ENCODE results near the gene OR14A16.

The OR14A16 gene

GRCh38 chr1:247857069-247857984, 33.4 kb upstream of the OR14A16 start, which contains the start of gene TRIM58:
TRIM58 (plus strand) TSS chr1:247857187; CDS start chr1:247857247, 60 bp downstream.
- Mint-ChIP-seq H3K4me3 (peak within 1 kb of the TSS; percentile 76 to 77 (median 77)), H3K27ac (no peak within 1 kb of the TSS), H3K36me3 (ENCODE audit: low read depth) (no peaks in the 10 kb centered on the region), H3K27me3 (ENCODE audit: low read depth) (peaks cover 38% of the 10 kb centered on the region), H3K9me3 (peaks cover 17% of the 10 kb centered on the region), H3K4me1 (no peaks in the 10 kb centered on the region)
- TF ChIP-seq, protein P1, sequence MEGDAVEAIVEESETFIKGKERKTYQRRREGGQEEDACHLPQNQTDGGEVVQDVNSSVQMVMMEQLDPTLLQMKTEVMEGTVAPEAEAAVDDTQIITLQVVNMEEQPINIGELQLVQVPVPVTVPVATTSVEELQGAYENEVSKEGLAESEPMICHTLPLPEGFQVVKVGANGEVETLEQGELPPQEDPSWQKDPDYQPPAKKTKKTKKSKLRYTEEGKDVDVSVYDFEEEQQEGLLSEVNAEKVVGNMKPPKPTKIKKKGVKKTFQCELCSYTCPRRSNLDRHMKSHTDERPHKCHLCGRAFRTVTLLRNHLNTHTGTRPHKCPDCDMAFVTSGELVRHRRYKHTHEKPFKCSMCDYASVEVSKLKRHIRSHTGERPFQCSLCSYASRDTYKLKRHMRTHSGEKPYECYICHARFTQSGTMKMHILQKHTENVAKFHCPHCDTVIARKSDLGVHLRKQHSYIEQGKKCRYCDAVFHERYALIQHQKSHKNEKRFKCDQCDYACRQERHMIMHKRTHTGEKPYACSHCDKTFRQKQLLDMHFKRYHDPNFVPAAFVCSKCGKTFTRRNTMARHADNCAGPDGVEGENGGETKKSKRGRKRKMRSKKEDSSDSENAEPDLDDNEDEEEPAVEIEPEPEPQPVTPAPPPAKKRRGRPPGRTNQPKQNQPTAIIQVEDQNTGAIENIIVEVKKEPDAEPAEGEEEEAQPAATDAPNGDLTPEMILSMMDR (IDR thresholded peaks at IDR 0.05; ENCODE audit: unreplicated experiment in 3 of 3) = no peak

DNA sequence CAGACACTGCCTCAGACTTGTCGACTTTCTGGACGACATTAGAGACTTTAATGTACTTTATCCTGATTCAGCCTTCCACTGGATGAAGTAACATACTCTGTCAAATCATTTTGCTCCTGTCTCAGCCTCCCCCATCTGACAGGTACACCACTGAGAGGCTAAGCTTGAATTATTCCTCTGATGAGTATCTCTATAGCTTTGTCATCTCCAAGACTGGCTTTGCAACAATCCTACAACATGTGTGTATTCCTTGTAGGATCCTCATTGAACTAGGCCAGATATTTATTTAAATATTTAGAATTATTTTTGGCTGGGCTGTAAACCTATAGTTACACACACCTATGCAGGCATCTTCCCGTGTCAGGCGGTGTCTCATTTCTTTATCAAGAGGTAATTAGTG, 32.0 kb upstream of the OR14A16 start:
- Mint-ChIP-seq H3K9me3 (peaks cover 19% of the 10 kb centered on the region), H3K4me1 (no peaks in the 10 kb centered on the region), H3K36me3 (ENCODE audit: low read depth) (no peaks in the 10 kb centered on the region), H3K4me3 (peak overlapping the region; percentile 43 to 77 (median 58)), H3K27ac (no peak overlapping the region), H3K27me3 (ENCODE audit: low read depth) (peaks cover 38% of the 10 kb centered on the region)
- TF ChIP-seq, protein P1 (IDR thresholded peaks at IDR 0.05; ENCODE audit: unreplicated experiment in 3 of 3) = no peak

- TF ChIP-seq, protein P1 (IDR thresholded peaks at IDR 0.05; ENCODE audit: unreplicated experiment in 3 of 3) = no peak
- Mint-ChIP-seq H3K36me3 (ENCODE audit: low read depth) (no peaks in the 10 kb centered on the region), H3K27me3 (ENCODE audit: low read depth) (peaks cover 36% of the 10 kb centered on the region), H3K4me1 (no peaks in the 10 kb centered on the region), H3K9me3 (peaks cover 19% of the 10 kb centered on the region), H3K27ac (no peak overlapping the region), H3K4me3 (no peak overlapping the region)
Observed at GRCh38 chr1:247854899-247855545, 31.1 kb upstream of the OR14A16 start.

GRCh38 chr1:247849616-247850015, 25.7 kb upstream of the OR14A16 start:
- peaks cover 3% of the 10 kb centered on the region for H3K27me3 Mint-ChIP-seq (ENCODE audit: low read depth)

GRCh38 chr1:247848346-247848745, 24.4 kb upstream of the OR14A16 start:
- Mint-ChIP-seq H3K36me3 (ENCODE audit: low read depth) (no peaks in the 10 kb centered on the region), H3K27ac (no peak overlapping the region), H3K27me3 (ENCODE audit: low read depth) (no peaks in the 10 kb centered on the region), H3K4me3 (no peak overlapping the region), H3K4me1 (no peaks in the 10 kb centered on the region), H3K9me3 (peaks cover 14% of the 10 kb centered on the region)
- TF ChIP-seq, protein P1 (IDR thresholded peaks at IDR 0.05; ENCODE audit: unreplicated experiment in 3 of 3) = no peak

More at GRCh38 chr1:247849616-247850015, 25.7 kb upstream of the OR14A16 start:
- H3K9me3 Mint-ChIP-seq = peaks cover 12% of the 10 kb centered on the region
- no peaks in the 10 kb centered on the region for H3K4me1 Mint-ChIP-seq
- H3K36me3 Mint-ChIP-seq (ENCODE audit: low read depth) = no peaks in the 10 kb centered on the region
- no peak overlapping the region for H3K27ac Mint-ChIP-seq
- no peak overlapping the region for H3K4me3 Mint-ChIP-seq
- TF ChIP-seq, protein P1 (IDR thresholded peaks at IDR 0.05; ENCODE audit: unreplicated experiment in 3 of 3) = no peak

Measured in nephron (organoid).